HCT116 (cell line): ENCODE data around the gene NSG1. TPM values are rescaled to one million over a fixed set of nuclear protein-coding genes. Genes with fewer than 3 reads are reported as not detected.

Experiments
- ATAC-seq: fragments of 200-7000 bp; cut with Tn5 transposase; 2 replicates; pipeline ENCODE4 v1.9.1; 2020; ENCODE audit warnings: mild to moderate bottlenecking, moderate library complexity
- BruUV-seq: library from RNA; stranded (reverse); fragments of 400-500 nt; replicated peaks from 2 replicates; lab custom pipeline; 2021; lab: Mats Ljungman, UMichigan
- CTCF ChIA-PET: fragments of 300-600 bp; sonication (Branson Sonifier 250); formaldehyde crosslinking; loops from one replicate; lab custom pipeline; 2021; ENCODE audit warnings: antibody characterized with exemption; lab: Charles Lee
- POLR2A ChIA-PET: fragments of 300-600, 350-600 bp; sonication (Branson Sonifier 250); formaldehyde crosslinking; loops from one replicate; lab custom pipeline; 2021; ENCODE audit warnings: antibody characterized with exemption; lab: Charles Lee
- RAD21 ChIA-PET, 2 experiments: fragments of 300-600 bp; sonication (Branson Sonifier 250); formaldehyde crosslinking; loops; one replicate each; lab custom pipeline; 2023; ENCODE audit warnings: low total read pairs in 2 of 2; ENCODE audit not compliant: uncharacterized antibody in 2 of 2, unreplicated experiment in 2 of 2, low non-redundant PET in 1 of 2; lab: Charles Lee
- DNase-seq: peaks from one replicate; pipeline ENCODE4 v3.0.0-alpha.2; 2010; ENCODE audit warnings: low read depth, low spot score
- H2AFZ ChIP-seq: fragments of 200-600 bp; shearing (Covaris generic), sonication (generic); 2 replicates; pipeline ENCODE4 v1.6.1; 2017; ENCODE audit warnings: low read depth, mixed run types, mixed read lengths, antibody characterized with exemption, low read length; ENCODE audit not compliant: poor library complexity, severe bottlenecking
- H3K27ac ChIP-seq: 2 replicates; pipeline ENCODE4 v1.5.1; 2012; ENCODE audit warnings: low read depth, low read length
- H3K27me3 ChIP-seq: fragments of 200-600 bp; sonication (generic); 2 replicates; pipeline ENCODE4 v1.6.1; 2016; ENCODE audit warnings: mixed run types, low read length, mixed read lengths; ENCODE audit not compliant: insufficient read depth
- H3K36me3 ChIP-seq, 2 experiments: fragments of 200-500 bp in 1 of 2; fragments of 200-600 bp in 1 of 2; sonication (Bioruptor generic) in 1 of 2; sonication (generic) in 1 of 2; 2 replicates each; pipeline versions ENCODE4 v1.5.1 to v1.6.1; 2014 to 2016; ENCODE audit warnings: low read length in 2 of 2, inconsistent platforms in 1 of 2, mixed read lengths in 1 of 2, mixed run types in 1 of 2; ENCODE audit not compliant: insufficient read depth in 2 of 2, control insufficient read depth in 1 of 2
- H3K4me1 ChIP-seq, 2 experiments: fragments of 200-600 bp in 1 of 2; sonication (generic) in 1 of 2; 2 replicates each; pipeline versions ENCODE4 v1.5.1 to v1.6.1; 2012 to 2017; ENCODE audit warnings: low read length in 2 of 2, inconsistent platforms in 1 of 2, mild to moderate bottlenecking in 1 of 2, mixed read lengths in 1 of 2, mixed run types in 1 of 2, moderate library complexity in 1 of 2; ENCODE audit not compliant: insufficient read depth in 2 of 2, control insufficient read depth in 1 of 2
- H3K4me2 ChIP-seq: fragments of 200-600 bp; sonication (generic); 2 replicates; pipeline ENCODE4 v1.6.1; 2017; ENCODE audit warnings: mixed run types, low read length, mixed read lengths
- H3K4me3 ChIP-seq, 2 experiments: fragments of 200-600 bp in 1 of 2; sonication (generic) in 1 of 2; replicated peaks in 1 of 2; 2 replicates each; pipeline ENCODE4 v1.5.1; 2011 to 2016; ENCODE audit warnings: low read length in 2 of 2, control low read depth in 1 of 2, low read depth in 1 of 2, mild to moderate bottlenecking in 1 of 2, mixed read lengths in 1 of 2, mixed run types in 1 of 2
- H3K79me2 ChIP-seq: fragments of 200-600 bp; sonication (generic); 2 replicates; pipeline ENCODE4 v1.6.1; 2017; ENCODE audit warnings: mild to moderate bottlenecking, mixed run types, low read length, moderate library complexity, mixed read lengths; ENCODE audit not compliant: insufficient read depth
- H3K9ac ChIP-seq: fragments of 200-600 bp; sonication (generic); 2 replicates; pipeline ENCODE4 v1.6.1; 2016; ENCODE audit warnings: low read length, mixed read lengths
- H3K9me2 ChIP-seq: fragments of 200-600 bp; sonication (generic), shearing (Covaris generic); 2 replicates; pipeline ENCODE4 v1.6.1; 2017; ENCODE audit warnings: mixed run types, mild to moderate bottlenecking, moderate library complexity; ENCODE audit not compliant: insufficient read depth
- H3K9me3 ChIP-seq, 2 experiments: fragments of 200-500 bp in 1 of 2; fragments of 200-600 bp in 1 of 2; sonication (Bioruptor generic) in 1 of 2; sonication (generic) in 1 of 2; 2 replicates each; pipeline ENCODE4 v1.6.1; 2014 to 2017; ENCODE audit warnings: low read length in 2 of 2, mixed read lengths in 2 of 2, inconsistent platforms in 1 of 2, low read depth in 1 of 2, mild to moderate bottlenecking in 1 of 2, mixed run types in 1 of 2, moderate library complexity in 1 of 2; ENCODE audit not compliant: control insufficient read depth in 1 of 2, insufficient read depth in 1 of 2
- H4K20me1 ChIP-seq: fragments of 200-600 bp; sonication (generic), shearing (Covaris generic); 2 replicates; pipeline ENCODE4 v1.6.1; 2017; ENCODE audit warnings: mixed run types, mild to moderate bottlenecking, moderate library complexity; ENCODE audit not compliant: insufficient read depth
- ATF3 ChIP-seq: IDR thresholded peaks from 2 replicates; pipeline ENCODE4 v1.6.1; 2012
- CBX3 ChIP-seq: IDR thresholded peaks from 2 replicates; pipeline ENCODE4 v1.6.1; 2012; ENCODE audit warnings: low read depth
- ELF1 ChIP-seq: IDR thresholded peaks from 2 replicates; pipeline ENCODE4 v1.6.1; 2012; ENCODE audit warnings: low read depth, borderline replicate concordance
- EZH2 ChIP-seq: fragments of 200-600 bp; sonication (generic); IDR thresholded peaks from 2 replicates; pipeline ENCODE4 v1.6.1; 2017; ENCODE audit warnings: antibody characterized with exemption, mixed run types
- POLR2A ChIP-seq: IDR thresholded peaks from 2 replicates; pipeline ENCODE4 v1.7.0; 2011; ENCODE audit warnings: borderline replicate concordance; ENCODE audit not compliant: insufficient read depth, insufficient read length; ENCODE audit errors: extremely low read depth
- POLR2AphosphoS5 ChIP-seq: IDR thresholded peaks from 2 replicates; pipeline ENCODE4 v1.6.1; 2011; ENCODE audit warnings: mild to moderate bottlenecking, low read depth, low read length, moderate library complexity
- RAD21 ChIP-seq: IDR thresholded peaks from 2 replicates; pipeline ENCODE4 v1.6.1; 2012; ENCODE audit warnings: low read depth, mild to moderate bottlenecking
- SIN3A ChIP-seq: IDR thresholded peaks from 2 replicates; pipeline ENCODE4 v1.6.1; 2012; ENCODE audit warnings: low read depth
- SP1 ChIP-seq: IDR thresholded peaks from 2 replicates; pipeline ENCODE4 v1.6.1; 2012; ENCODE audit warnings: low read depth
- YY1 ChIP-seq: IDR thresholded peaks from 2 replicates; pipeline ENCODE4 v1.6.1; 2011; ENCODE audit warnings: low read length, low read depth, moderate library complexity, mild to moderate bottlenecking; ENCODE audit not compliant: insufficient replicate concordance; ENCODE audit errors: extremely low read depth
- ZFX ChIP-seq: fragments of 450-650 bp; IDR thresholded peaks from 2 replicates; pipeline ENCODE4 v1.6.1; 2017
- intact Hi-C: fragments of 100-400 bp; cut with micrococcal nuclease; formaldehyde crosslinking; loops from 2 replicates; pipeline ENCODE4 v1.10.0; 2022
- total RNA-seq: library from RNA; stranded (reverse); gene quantifications from one replicate; pipeline ENCODE4 v1.2.1, GENCODE V29; 2021; ENCODE audit not compliant: unreplicated experiment
- TF ChIP-seq, protein P1 (sequence below): IDR thresholded peaks from 2 replicates; pipeline ENCODE4 v1.6.1; 2012; ENCODE audit warnings: low read depth

The NSG1 gene
- total RNA-seq, 1 experiment from 2014 or later = 0.12 TPM

- TF ChIP-seq SIN3A = no peak
- no peak for TF ChIP-seq ELF1
- no peak for TF ChIP-seq ATF3
- TF ChIP-seq ZFX = no peak
- no peak for TF ChIP-seq EZH2
- TF ChIP-seq CBX3 = no peak
- no peak for TF ChIP-seq POLR2AphosphoS5
- no peak for TF ChIP-seq POLR2A
- TF ChIP-seq RAD21 = no peak
- no peak for TF ChIP-seq YY1
- TF ChIP-seq, protein P1, sequence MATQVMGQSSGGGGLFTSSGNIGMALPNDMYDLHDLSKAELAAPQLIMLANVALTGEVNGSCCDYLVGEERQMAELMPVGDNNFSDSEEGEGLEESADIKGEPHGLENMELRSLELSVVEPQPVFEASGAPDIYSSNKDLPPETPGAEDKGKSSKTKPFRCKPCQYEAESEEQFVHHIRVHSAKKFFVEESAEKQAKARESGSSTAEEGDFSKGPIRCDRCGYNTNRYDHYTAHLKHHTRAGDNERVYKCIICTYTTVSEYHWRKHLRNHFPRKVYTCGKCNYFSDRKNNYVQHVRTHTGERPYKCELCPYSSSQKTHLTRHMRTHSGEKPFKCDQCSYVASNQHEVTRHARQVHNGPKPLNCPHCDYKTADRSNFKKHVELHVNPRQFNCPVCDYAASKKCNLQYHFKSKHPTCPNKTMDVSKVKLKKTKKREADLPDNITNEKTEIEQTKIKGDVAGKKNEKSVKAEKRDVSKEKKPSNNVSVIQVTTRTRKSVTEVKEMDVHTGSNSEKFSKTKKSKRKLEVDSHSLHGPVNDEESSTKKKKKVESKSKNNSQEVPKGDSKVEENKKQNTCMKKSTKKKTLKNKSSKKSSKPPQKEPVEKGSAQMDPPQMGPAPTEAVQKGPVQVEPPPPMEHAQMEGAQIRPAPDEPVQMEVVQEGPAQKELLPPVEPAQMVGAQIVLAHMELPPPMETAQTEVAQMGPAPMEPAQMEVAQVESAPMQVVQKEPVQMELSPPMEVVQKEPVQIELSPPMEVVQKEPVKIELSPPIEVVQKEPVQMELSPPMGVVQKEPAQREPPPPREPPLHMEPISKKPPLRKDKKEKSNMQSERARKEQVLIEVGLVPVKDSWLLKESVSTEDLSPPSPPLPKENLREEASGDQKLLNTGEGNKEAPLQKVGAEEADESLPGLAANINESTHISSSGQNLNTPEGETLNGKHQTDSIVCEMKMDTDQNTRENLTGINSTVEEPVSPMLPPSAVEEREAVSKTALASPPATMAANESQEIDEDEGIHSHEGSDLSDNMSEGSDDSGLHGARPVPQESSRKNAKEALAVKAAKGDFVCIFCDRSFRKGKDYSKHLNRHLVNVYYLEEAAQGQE = no peak
- no peak for TF ChIP-seq SP1
- intact Hi-C loops = no loop called here
- no peak overlapping the region for H3K4me3 ChIP-seq
- no peaks in the 10 kb centered on the region for H3K36me3 ChIP-seq
- no peak for DNase-seq
- H3K27ac ChIP-seq = no peak overlapping the region
- CTCF ChIA-PET = no interaction called here
- no peak overlapping the region for H3K9ac ChIP-seq
- RAD21 ChIA-PET = no interaction called here
- no peak for ATAC-seq
- no peaks in the 10 kb centered on the region for H3K9me3 ChIP-seq
- H3K27me3 ChIP-seq = peaks cover 9% of the 10 kb centered on the region; the same call in 1 of the 2 replicates
- POLR2A ChIA-PET = no interaction called here
- no peaks in the 10 kb centered on the region for H3K4me1 ChIP-seq
- BruUV-seq = no TSS peak
- no peaks in the 10 kb centered on the region for H3K9me2 ChIP-seq
- no peaks in the 10 kb centered on the region for H3K79me2 ChIP-seq
- H4K20me1 ChIP-seq = no peaks in the 10 kb centered on the region
- H2AFZ ChIP-seq = no peak overlapping the region
- H3K4me2 ChIP-seq = no peak overlapping the region
Observed at GRCh38 chr4:4390046-4390445, 3.1 kb downstream of the NSG1 start.
